Gastroesophageal sphincter (tissue), 3 donors: ENCODE results near the gene SFTPB.

Experiments used
- EP300 ChIP-seq: sonication (generic); formaldehyde crosslinking; IDR thresholded peaks from one replicate; pipeline ENCODE4 v1.6.1; 2017; ENCODE audit warnings: antibody characterized with exemption, mild to moderate bottlenecking
- POLR2A ChIP-seq, 2 donors: fragments of 450-650 bp; IDR thresholded peaks; one replicate each; pipeline ENCODE4 v1.6.1; 2017; ENCODE audit warnings: antibody characterized with exemption in 2 of 2, mild to moderate bottlenecking in 2 of 2, moderate library complexity in 1 of 2
- TF ChIP-seq, protein P1 (sequence below), 4 experiments: fragments of 200-600 bp in 2 of 4; fragments of 450-650 bp in 2 of 4; sonication (generic) in 1 of 4; IDR thresholded peaks; one replicate each; pipeline ENCODE4 v1.5.1; 2017 to 2019; ENCODE audit warnings: antibody characterized with exemption in 4 of 4, mild to moderate bottlenecking in 2 of 4, moderate library complexity in 2 of 4

DNA sequence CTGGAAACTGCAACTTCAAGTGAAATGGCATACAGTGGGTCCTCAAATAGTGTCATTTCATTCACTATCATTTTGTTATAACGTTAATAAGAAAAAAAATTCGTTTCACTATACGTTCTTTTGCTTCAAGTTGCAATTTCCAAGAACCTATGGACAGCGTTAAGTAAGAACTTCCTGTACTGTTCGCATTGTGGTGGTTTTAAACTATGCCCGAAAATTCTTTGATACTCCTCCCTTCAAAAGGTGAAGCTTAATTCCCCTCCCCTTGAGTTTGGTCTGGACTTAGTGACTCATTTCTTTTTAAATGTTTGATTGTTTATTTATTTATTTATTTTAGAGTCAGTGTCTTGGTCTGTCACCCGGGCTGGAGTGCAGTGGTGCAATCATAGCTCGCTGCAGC lies 46.8 kb upstream of the SFTPB start:
- TF ChIP-seq EP300 (no peak), POLR2A (IDR thresholded peaks at IDR 0.05) (no peak)
- TF ChIP-seq, protein P1, sequence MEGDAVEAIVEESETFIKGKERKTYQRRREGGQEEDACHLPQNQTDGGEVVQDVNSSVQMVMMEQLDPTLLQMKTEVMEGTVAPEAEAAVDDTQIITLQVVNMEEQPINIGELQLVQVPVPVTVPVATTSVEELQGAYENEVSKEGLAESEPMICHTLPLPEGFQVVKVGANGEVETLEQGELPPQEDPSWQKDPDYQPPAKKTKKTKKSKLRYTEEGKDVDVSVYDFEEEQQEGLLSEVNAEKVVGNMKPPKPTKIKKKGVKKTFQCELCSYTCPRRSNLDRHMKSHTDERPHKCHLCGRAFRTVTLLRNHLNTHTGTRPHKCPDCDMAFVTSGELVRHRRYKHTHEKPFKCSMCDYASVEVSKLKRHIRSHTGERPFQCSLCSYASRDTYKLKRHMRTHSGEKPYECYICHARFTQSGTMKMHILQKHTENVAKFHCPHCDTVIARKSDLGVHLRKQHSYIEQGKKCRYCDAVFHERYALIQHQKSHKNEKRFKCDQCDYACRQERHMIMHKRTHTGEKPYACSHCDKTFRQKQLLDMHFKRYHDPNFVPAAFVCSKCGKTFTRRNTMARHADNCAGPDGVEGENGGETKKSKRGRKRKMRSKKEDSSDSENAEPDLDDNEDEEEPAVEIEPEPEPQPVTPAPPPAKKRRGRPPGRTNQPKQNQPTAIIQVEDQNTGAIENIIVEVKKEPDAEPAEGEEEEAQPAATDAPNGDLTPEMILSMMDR (IDR thresholded peaks at IDR 0.05): no peak
